HG03025 (cell line): ENCODE results near the gene ITGA11.

Source experiments
- ATAC-seq: cut with Tn5 transposase; IDR thresholded peaks from one replicate; pipeline ENCODE4 v1.9.1; 2021; ENCODE audit warnings: mild to moderate bottlenecking, moderate library complexity; ENCODE audit not compliant: unreplicated experiment, low FRiP score

The ITGA11 gene

GRCh38 chr15:68447976-68448755 is 16.2 kb upstream of the ITGA11 start:
- no peak for ATAC-seq

GRCh38 chr15:68447209-68447608 is 15.2 kb upstream of the ITGA11 start:
- ATAC-seq = no peak

- no peak for ATAC-seq
Measured at GRCh38 chr15:68445351-68445750, 13.4 kb upstream of the ITGA11 start.

- ATAC-seq = no peak
Measured at GRCh38 chr15:68444336-68444735, 12.4 kb upstream of the ITGA11 start.

- ATAC-seq = no peak
Measured at GRCh38 chr15:68442903-68443302, 10.9 kb upstream of the ITGA11 start.

- no peak for ATAC-seq
Measured at GRCh38 chr15:68442041-68442440, 10.1 kb upstream of the ITGA11 start.

GRCh38 chr15:68441045-68441743 is 9.2 kb upstream of the ITGA11 start:
- no peak for ATAC-seq

GRCh38 chr15:68440136-68440535 is 8.2 kb upstream of the ITGA11 start:
- ATAC-seq = no peak

GRCh38 chr15:68439506-68439905 is 7.5 kb upstream of the ITGA11 start:
- ATAC-seq = no peak

- ATAC-seq = no peak
Measured at GRCh38 chr15:68436680-68437079, 4.7 kb upstream of the ITGA11 start.

- ATAC-seq = no peak
Measured at GRCh38 chr15:68435966-68436365, 4.0 kb upstream of the ITGA11 start.

GRCh38 chr15:68434021-68434420 is 2.1 kb upstream of the ITGA11 start:
- ATAC-seq = no peak

GRCh38 chr15:68433551-68433950 is 1.6 kb upstream of the ITGA11 start:
- no peak for ATAC-seq

- ATAC-seq = no peak
Measured at GRCh38 chr15:68432441-68433064, 590 bp upstream of the ITGA11 start.

- no peak for ATAC-seq
Measured at GRCh38 chr15:68431037-68431791, 749 bp downstream of the ITGA11 start.

GRCh38 chr15:68430471-68431036 is 1.4 kb downstream of the ITGA11 start:
- ATAC-seq = no peak

GRCh38 chr15:68429691-68430470 is 2.1 kb downstream of the ITGA11 start:
- ATAC-seq = no peak

- ATAC-seq = no peak
Measured at GRCh38 chr15:68428431-68428940, 3.5 kb downstream of the ITGA11 start.

GRCh38 chr15:68427963-68428362 is 4.0 kb downstream of the ITGA11 start:
- ATAC-seq = no peak

GRCh38 chr15:68427366-68427765 is 4.6 kb downstream of the ITGA11 start:
- ATAC-seq = no peak
